ENCODE measurements around the gene CLCN7. TPM values are rescaled to one million over a fixed set of nuclear protein-coding genes. Genes with fewer than 3 reads are reported as not detected.

CLCN7 gene
- total RNA-seq, 1 donor from 2014 or later: 116 TPM

- H3K27me3 ChIP-seq (ENCODE audit: control insufficient read depth, insufficient read depth, low read length): no peaks in the 10 kb centered on the region
- no peak for DNase-seq (ENCODE audit: low read depth)
- H3K4me3 ChIP-seq (ENCODE audit: low read depth, low read length): no peak overlapping the region
- no peak for TF ChIP-seq CTCF (IDR thresholded peaks at IDR 0.05; ENCODE audit: insufficient read depth, low read length, poor library complexity, severe bottlenecking)
- H3K36me3 ChIP-seq (ENCODE audit: control insufficient read depth, insufficient read depth, low read length): no peaks in the 10 kb centered on the region
Measured at GRCh38 chr16:1403036-1403435, 71.8 kb downstream of the CLCN7 start.

DNA sequence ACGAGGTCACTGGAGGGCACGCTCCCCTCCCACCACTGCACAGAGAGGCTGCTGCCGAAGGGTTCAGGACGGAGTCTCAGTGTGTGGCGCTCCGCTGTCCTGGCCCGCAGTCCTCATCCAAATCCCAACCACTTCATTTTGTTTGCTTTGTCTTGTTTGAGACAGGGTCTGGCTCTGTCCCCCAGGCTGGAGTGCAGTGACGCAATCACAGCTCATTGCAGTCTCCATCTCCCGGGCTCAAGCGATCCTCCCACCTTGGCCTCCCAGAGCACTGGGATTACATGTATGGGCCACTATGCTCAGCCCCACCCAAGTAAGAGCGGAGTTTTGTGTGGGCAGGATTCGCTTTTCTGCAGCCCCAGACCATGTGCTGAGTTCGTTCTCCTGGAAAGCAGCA is 73.1 kb downstream of the CLCN7 start:
- no peaks in the 10 kb centered on the region for H3K36me3 ChIP-seq (ENCODE audit: control insufficient read depth, insufficient read depth, low read length)
- H3K4me3 ChIP-seq (ENCODE audit: low read depth, low read length): no peak overlapping the region
- H3K27me3 ChIP-seq (ENCODE audit: control insufficient read depth, insufficient read depth, low read length): no peaks in the 10 kb centered on the region
- DNase-seq (ENCODE audit: low read depth): no peak
- TF ChIP-seq CTCF (IDR thresholded peaks at IDR 0.05; ENCODE audit: insufficient read depth, low read length, poor library complexity, severe bottlenecking): no peak

DNA sequence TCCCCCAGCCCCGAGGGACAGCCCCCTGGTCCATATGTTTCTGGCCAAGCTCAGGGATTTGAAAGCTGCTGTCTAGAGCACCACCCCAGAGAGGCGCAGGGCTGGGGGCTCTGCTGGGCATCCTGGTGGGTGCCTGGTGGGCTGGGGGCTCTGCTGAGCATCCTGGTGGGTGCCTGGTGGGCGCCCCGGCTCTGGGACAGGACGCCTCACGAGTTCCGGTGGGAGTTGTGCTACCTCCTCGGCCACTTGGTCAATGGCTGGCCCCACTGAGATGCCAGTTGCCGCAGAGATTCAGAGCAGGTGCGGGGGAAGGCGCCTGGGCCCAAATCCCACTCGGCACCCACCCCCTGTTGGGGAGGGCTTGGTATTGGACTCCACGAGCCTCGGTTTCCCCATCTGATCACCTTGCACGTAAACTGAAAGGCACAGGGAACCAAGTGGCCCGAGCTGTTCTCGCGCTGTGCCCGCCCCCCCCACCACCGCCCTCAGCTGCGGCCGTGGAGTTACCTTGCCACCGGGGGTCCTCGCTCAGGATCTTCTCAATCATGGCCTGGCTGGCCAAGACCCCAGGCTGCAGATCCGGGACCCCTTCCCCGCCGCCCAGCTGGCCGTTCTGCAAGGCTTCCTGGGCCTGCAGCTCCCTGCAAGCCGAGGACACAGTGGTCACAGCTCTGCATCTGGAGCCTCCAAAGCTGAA is 73.6 kb downstream of the CLCN7 start:
- H3K36me3 ChIP-seq (ENCODE audit: control insufficient read depth, insufficient read depth, low read length): no peaks in the 10 kb centered on the region
- no peaks in the 10 kb centered on the region for H3K27me3 ChIP-seq (ENCODE audit: control insufficient read depth, insufficient read depth, low read length)
- TF ChIP-seq CTCF (IDR thresholded peaks at IDR 0.05; ENCODE audit: insufficient read depth, low read length, poor library complexity, severe bottlenecking): no peak
- no peak for DNase-seq (ENCODE audit: low read depth)
- H3K4me3 ChIP-seq (ENCODE audit: low read depth, low read length): no peak overlapping the region

DNA sequence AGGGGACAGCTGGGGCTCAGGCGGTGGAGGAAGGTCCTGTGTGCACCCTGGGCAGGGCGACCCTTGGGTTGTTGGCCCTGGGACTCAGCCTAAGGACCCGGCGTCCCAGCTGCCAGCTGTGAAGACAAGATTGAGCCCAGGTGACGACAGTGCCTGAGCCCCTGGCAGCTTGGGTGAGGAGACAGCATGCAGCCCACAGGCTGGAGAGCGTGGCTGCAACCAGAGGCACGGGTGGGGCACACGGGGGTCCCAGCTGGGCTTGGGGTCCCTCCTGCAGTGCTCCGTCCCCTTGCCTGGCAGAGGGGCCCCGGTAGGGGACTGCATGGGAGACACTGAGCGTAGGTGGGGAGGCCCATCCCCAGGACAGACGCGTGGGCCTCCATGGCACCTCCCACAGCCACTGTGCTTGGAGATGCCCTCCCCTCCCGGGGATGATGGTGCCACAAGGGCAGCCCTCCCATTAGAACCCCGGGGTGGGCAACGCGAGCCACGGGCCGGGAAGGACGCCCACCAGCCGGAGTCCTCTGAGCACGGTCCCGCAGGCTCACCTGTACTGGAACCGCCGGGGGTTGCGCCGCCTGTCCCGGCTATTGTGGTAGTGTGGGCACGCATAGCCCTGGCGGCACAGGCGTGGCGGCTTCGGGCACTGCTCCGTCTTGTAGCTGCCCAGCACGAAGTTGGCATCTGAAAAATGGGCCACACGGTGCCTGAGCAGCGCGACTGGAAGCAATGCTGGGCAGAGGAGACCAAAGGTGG is 75.8 kb downstream of the CLCN7 start:
- no peak for DNase-seq (ENCODE audit: low read depth)
- TF ChIP-seq CTCF (IDR thresholded peaks at IDR 0.05; ENCODE audit: insufficient read depth, low read length, poor library complexity, severe bottlenecking): no peak
- Histone ChIP-seq H3K36me3 (ENCODE audit: control insufficient read depth, insufficient read depth, low read length) (no peaks in the 10 kb centered on the region), H3K27me3 (ENCODE audit: control insufficient read depth, insufficient read depth, low read length) (no peaks in the 10 kb centered on the region), H3K4me3 (ENCODE audit: low read depth, low read length) (no peak overlapping the region)

- no peak overlapping the region for H3K4me3 ChIP-seq (ENCODE audit: low read depth, low read length)
- no peaks in the 10 kb centered on the region for H3K36me3 ChIP-seq (ENCODE audit: control insufficient read depth, insufficient read depth, low read length)
- no peak for TF ChIP-seq CTCF (IDR thresholded peaks at IDR 0.05; ENCODE audit: insufficient read depth, low read length, poor library complexity, severe bottlenecking)
- no peak for DNase-seq (ENCODE audit: low read depth)
- H3K27me3 ChIP-seq (ENCODE audit: control insufficient read depth, insufficient read depth, low read length): no peaks in the 10 kb centered on the region
Measured at GRCh38 chr16:1398351-1398750, 76.5 kb downstream of the CLCN7 start.

Data from kidney epithelial cell (primary cell).